ENCODE data around the gene ARHGEF10L.
"Not testable (repeated sequence)": the region's sequence is repeated elsewhere in the genome, so short reads cannot be mapped to it uniquely, and the experiment has no call there.

ARHGEF10L gene

GRCh38 chr1:17539477-17540254 lies at the start of gene ARHGEF10L:
ARHGEF10L (plus strand) TSS chr1:17539698; CDS start chr1:17580596, 40,898 bp downstream.
- no peak for DNase-seq

GRCh38 chr1:17489768-17490417 lies 49.6 kb upstream of the ARHGEF10L start:
- not testable (repeated sequence) for DNase-seq

- not testable (repeated sequence) for DNase-seq
These were observed 48.8 kb upstream of the ARHGEF10L start for GRCh38 chr1:17490667-17491066.

- DNase-seq = peak in 1 of 2 experiments; percentile 15
These were observed 45.3 kb upstream of the ARHGEF10L start for GRCh38 chr1:17494114-17494729.

GRCh38 chr1:17496419-17496818 lies 43.1 kb upstream of the ARHGEF10L start:
- no peak for DNase-seq

- DNase-seq = no peak
These were observed 41.3 kb upstream of the ARHGEF10L start for GRCh38 chr1:17498214-17498613.

- DNase-seq = peak; percentile 23 to 57
These were observed 37.1 kb upstream of the ARHGEF10L start for GRCh38 chr1:17502326-17502778.

GRCh38 chr1:17503146-17503545 lies 36.4 kb upstream of the ARHGEF10L start:
- no peak for DNase-seq

- not testable (repeated sequence) for DNase-seq
These were observed 32.3 kb upstream of the ARHGEF10L start for GRCh38 chr1:17507200-17507599.

- DNase-seq = no peak
These were observed 31.6 kb upstream of the ARHGEF10L start for GRCh38 chr1:17507915-17508314.

- DNase-seq = no peak
These were observed 30.1 kb upstream of the ARHGEF10L start for GRCh38 chr1:17509363-17509762.

- no peak for DNase-seq
These were observed 29.4 kb upstream of the ARHGEF10L start for GRCh38 chr1:17510138-17510537.

- no peak for DNase-seq
These were observed 28.3 kb upstream of the ARHGEF10L start for GRCh38 chr1:17511188-17511587.

GRCh38 chr1:17513131-17513530 lies 26.4 kb upstream of the ARHGEF10L start:
- DNase-seq = no peak

- DNase-seq = no peak
These were observed 24.7 kb upstream of the ARHGEF10L start for GRCh38 chr1:17514776-17515175.

- no peak for DNase-seq
These were observed 23.6 kb upstream of the ARHGEF10L start for GRCh38 chr1:17515902-17516301.

GRCh38 chr1:17516303-17517214 lies 22.9 kb upstream of the ARHGEF10L start:
- DNase-seq = no peak

- DNase-seq = no peak
These were observed 19.5 kb upstream of the ARHGEF10L start for GRCh38 chr1:17520041-17520440.

GRCh38 chr1:17520473-17521319 lies 18.8 kb upstream of the ARHGEF10L start:
- DNase-seq = no peak

- DNase-seq = no peak
These were observed 17.4 kb upstream of the ARHGEF10L start for GRCh38 chr1:17521946-17522612.

Data from NCI-H1930 (cell line).